ENCODE data around the gene FGF13. TPM values are rescaled to one million over a fixed set of nuclear protein-coding genes. Genes with fewer than 3 reads are reported as not detected.

FGF13 gene
- total RNA-seq, 1 donor from 2014 or later, result 5.1 TPM

DNA sequence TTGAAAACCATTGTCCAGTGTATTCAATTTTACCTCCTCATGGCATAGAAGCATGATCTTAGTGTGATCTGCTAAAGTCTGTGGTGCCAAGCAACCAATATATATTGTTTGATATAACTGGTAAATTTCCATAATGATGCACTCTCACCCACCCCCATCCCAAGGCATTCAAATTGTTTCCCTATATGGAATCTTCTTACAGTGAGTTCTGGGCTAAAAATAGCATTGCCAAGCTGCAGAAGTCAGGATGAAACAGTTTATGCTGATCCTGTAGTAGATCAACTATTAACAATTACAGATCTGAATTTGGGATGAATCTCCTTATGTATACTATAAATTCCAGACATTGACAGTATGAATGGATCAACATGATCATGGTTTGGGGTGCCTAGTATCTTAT, 20.9 kb downstream of the FGF13 start:
- no peaks in the 10 kb centered on the region for H3K9me3 ChIP-seq (ENCODE audit: insufficient read depth, low read depth, low read length)
- DNase-seq (ENCODE audit: low read depth), result peak; percentile 11
- H3K36me3 Mint-ChIP-seq (ENCODE audit: low read depth, unreplicated experiment), result no peaks in the 10 kb centered on the region
- H2AFZ ChIP-seq (ENCODE audit: low read depth, low read length), result no peak overlapping the region
- peak overlapping the region; percentile 67 for H3K27ac Mint-ChIP-seq (ENCODE audit: unreplicated experiment)
- peak; percentile 13 for FAIRE-seq
- H3K9ac ChIP-seq (ENCODE audit: low read length), result no peak overlapping the region
- no peaks in the 10 kb centered on the region for H3K9me3 Mint-ChIP-seq (ENCODE audit: unreplicated experiment)
- no peaks in the 10 kb centered on the region for H3K27me3 ChIP-seq (ENCODE audit: insufficient read depth, low read length)
- H3K27me3 Mint-ChIP-seq (ENCODE audit: low read depth, unreplicated experiment), result no peaks in the 10 kb centered on the region
- H4K20me1 ChIP-seq (ENCODE audit: insufficient read depth, low read length), result no peaks in the 10 kb centered on the region
- no peak overlapping the region for H3K4me3 ChIP-seq (ENCODE audit: insufficient read depth, low read depth, low read length)
- no peaks in the 10 kb centered on the region for H3K36me3 ChIP-seq (ENCODE audit: insufficient read depth, low read length)
- no peak overlapping the region for H3K27ac ChIP-seq (ENCODE audit: low read depth, low read length)
- H3K4me3 Mint-ChIP-seq (ENCODE audit: unreplicated experiment), result no peak overlapping the region
- no peak for TF ChIP-seq EZH2 (IDR thresholded peaks at IDR 0.05; ENCODE audit: insufficient read depth, low read length)
- TF ChIP-seq, protein P1, sequence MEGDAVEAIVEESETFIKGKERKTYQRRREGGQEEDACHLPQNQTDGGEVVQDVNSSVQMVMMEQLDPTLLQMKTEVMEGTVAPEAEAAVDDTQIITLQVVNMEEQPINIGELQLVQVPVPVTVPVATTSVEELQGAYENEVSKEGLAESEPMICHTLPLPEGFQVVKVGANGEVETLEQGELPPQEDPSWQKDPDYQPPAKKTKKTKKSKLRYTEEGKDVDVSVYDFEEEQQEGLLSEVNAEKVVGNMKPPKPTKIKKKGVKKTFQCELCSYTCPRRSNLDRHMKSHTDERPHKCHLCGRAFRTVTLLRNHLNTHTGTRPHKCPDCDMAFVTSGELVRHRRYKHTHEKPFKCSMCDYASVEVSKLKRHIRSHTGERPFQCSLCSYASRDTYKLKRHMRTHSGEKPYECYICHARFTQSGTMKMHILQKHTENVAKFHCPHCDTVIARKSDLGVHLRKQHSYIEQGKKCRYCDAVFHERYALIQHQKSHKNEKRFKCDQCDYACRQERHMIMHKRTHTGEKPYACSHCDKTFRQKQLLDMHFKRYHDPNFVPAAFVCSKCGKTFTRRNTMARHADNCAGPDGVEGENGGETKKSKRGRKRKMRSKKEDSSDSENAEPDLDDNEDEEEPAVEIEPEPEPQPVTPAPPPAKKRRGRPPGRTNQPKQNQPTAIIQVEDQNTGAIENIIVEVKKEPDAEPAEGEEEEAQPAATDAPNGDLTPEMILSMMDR (IDR thresholded peaks at IDR 0.05; ENCODE audit: insufficient read depth, low read depth, low read length), result no peak
- H3K4me1 Mint-ChIP-seq (ENCODE audit: low read depth, unreplicated experiment), result peaks cover 13% of the 10 kb centered on the region
- no peaks in the 10 kb centered on the region for H3K4me1 ChIP-seq (ENCODE audit: insufficient read depth, low read length)
- H3K79me2 ChIP-seq (ENCODE audit: insufficient read depth, low read length), result no peaks in the 10 kb centered on the region
- H3K4me2 ChIP-seq (ENCODE audit: low read length), result no peak overlapping the region

DNA sequence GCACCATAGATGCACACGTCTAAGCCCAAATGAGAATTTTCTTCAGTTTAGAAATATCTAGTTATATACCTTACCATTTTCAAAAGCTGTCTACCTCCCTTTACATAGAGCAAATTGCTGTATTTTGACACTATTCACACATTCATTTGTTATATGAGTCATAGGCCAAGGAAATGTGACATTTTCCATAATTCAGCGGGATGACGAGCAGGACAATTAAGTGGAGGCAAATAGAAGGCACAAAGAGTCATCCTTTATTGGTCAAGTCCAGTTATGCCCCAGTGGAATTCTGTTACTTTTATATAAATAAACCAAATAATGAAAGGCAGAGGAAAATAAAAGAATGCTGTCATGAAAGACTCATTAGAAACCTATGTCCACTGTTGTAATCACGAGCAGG, 27.9 kb downstream of the FGF13 start:
- H3K4me3 ChIP-seq (ENCODE audit: insufficient read depth, low read depth, low read length), result no peak overlapping the region
- TF ChIP-seq, protein P1 (IDR thresholded peaks at IDR 0.05; ENCODE audit: insufficient read depth, low read depth, low read length), result no peak
- no peak for TF ChIP-seq EZH2 (IDR thresholded peaks at IDR 0.05; ENCODE audit: insufficient read depth, low read length)
- no peaks in the 10 kb centered on the region for H3K36me3 Mint-ChIP-seq (ENCODE audit: low read depth, unreplicated experiment)

GRCh38 chrX:138669693-138670092, 41.8 kb downstream of the FGF13 start:
- no peak for FAIRE-seq
- no peak overlapping the region for H3K4me3 Mint-ChIP-seq (ENCODE audit: unreplicated experiment)
- no peaks in the 10 kb centered on the region for H4K20me1 ChIP-seq (ENCODE audit: insufficient read depth, low read length)

More for the DNA sequence above, 27.9 kb downstream of the FGF13 start:
- Mint-ChIP-seq H3K4me1 (ENCODE audit: low read depth, unreplicated experiment) (no peaks in the 10 kb centered on the region), H3K27ac (ENCODE audit: unreplicated experiment) (no peak overlapping the region), H3K9me3 (ENCODE audit: unreplicated experiment) (no peaks in the 10 kb centered on the region), H3K27me3 (ENCODE audit: low read depth, unreplicated experiment) (no peaks in the 10 kb centered on the region), H3K4me3 (ENCODE audit: unreplicated experiment) (no peak overlapping the region)
- no peak overlapping the region for H3K27ac ChIP-seq (ENCODE audit: low read depth, low read length)
- no peaks in the 10 kb centered on the region for H4K20me1 ChIP-seq (ENCODE audit: insufficient read depth, low read length)
- peak; percentile 3 for DNase-seq (ENCODE audit: low read depth)
- no peaks in the 10 kb centered on the region for H3K79me2 ChIP-seq (ENCODE audit: insufficient read depth, low read length)
- no peak for FAIRE-seq
- no peak overlapping the region for H3K9ac ChIP-seq (ENCODE audit: low read length)
- no peaks in the 10 kb centered on the region for H3K27me3 ChIP-seq (ENCODE audit: insufficient read depth, low read length)
- H3K36me3 ChIP-seq (ENCODE audit: insufficient read depth, low read length), result no peaks in the 10 kb centered on the region
- no peaks in the 10 kb centered on the region for H3K4me1 ChIP-seq (ENCODE audit: insufficient read depth, low read length)
- no peak overlapping the region for H2AFZ ChIP-seq (ENCODE audit: low read depth, low read length)
- no peak overlapping the region for H3K4me2 ChIP-seq (ENCODE audit: low read length)
- no peaks in the 10 kb centered on the region for H3K9me3 ChIP-seq (ENCODE audit: insufficient read depth, low read depth, low read length)

More at GRCh38 chrX:138669693-138670092, 41.8 kb downstream of the FGF13 start:
- Histone ChIP-seq H3K4me2 (ENCODE audit: low read length) (no peak overlapping the region), H3K27me3 (ENCODE audit: insufficient read depth, low read length) (no peaks in the 10 kb centered on the region), H3K36me3 (ENCODE audit: insufficient read depth, low read length) (no peaks in the 10 kb centered on the region), H3K4me1 (ENCODE audit: insufficient read depth, low read length) (no peaks in the 10 kb centered on the region), H2AFZ (ENCODE audit: low read depth, low read length) (no peak overlapping the region), H3K4me3 (ENCODE audit: insufficient read depth, low read depth, low read length) (no peak overlapping the region), H3K79me2 (ENCODE audit: insufficient read depth, low read length) (no peaks in the 10 kb centered on the region), H3K9ac (ENCODE audit: low read length) (no peak overlapping the region), H3K27ac (ENCODE audit: low read depth, low read length) (no peak overlapping the region), H3K9me3 (ENCODE audit: insufficient read depth, low read depth, low read length) (no peaks in the 10 kb centered on the region)
- peaks cover 5% of the 10 kb centered on the region for H3K4me1 Mint-ChIP-seq (ENCODE audit: low read depth, unreplicated experiment)
- no peak for DNase-seq (ENCODE audit: low read depth)
- H3K36me3 Mint-ChIP-seq (ENCODE audit: low read depth, unreplicated experiment), result no peaks in the 10 kb centered on the region
- no peaks in the 10 kb centered on the region for H3K27me3 Mint-ChIP-seq (ENCODE audit: low read depth, unreplicated experiment)
- TF ChIP-seq, protein P1 (IDR thresholded peaks at IDR 0.05; ENCODE audit: insufficient read depth, low read depth, low read length), result no peak
- TF ChIP-seq EZH2 (IDR thresholded peaks at IDR 0.05; ENCODE audit: insufficient read depth, low read length), result no peak
- no peaks in the 10 kb centered on the region for H3K9me3 Mint-ChIP-seq (ENCODE audit: unreplicated experiment)
- no peak overlapping the region for H3K27ac Mint-ChIP-seq (ENCODE audit: unreplicated experiment)

Data from astrocyte (in vitro differentiated cells and primary cell).